ENCODE results near the gene PACSIN1.
A peak's percentile ranks its signal among the peaks of the same experiment; 100 is the strongest.

PACSIN1 gene

GRCh38 chr6:34565722-34566137 is 99.9 kb downstream of the PACSIN1 start:
- DNase-seq, result no peak

GRCh38 chr6:34566830-34567546 is 101.1 kb downstream of the PACSIN1 start:
- DNase-seq, result no peak

- DNase-seq, result no peak
Observed at GRCh38 chr6:34568341-34569201, 102.7 kb downstream of the PACSIN1 start.

GRCh38 chr6:34569361-34569973 is 103.6 kb downstream of the PACSIN1 start:
- DNase-seq, result no peak

- peak in 1 of 2 experiments; percentile 20 for DNase-seq
Observed at GRCh38 chr6:34570066-34570833, 104.4 kb downstream of the PACSIN1 start.

- DNase-seq, result no peak
Observed at GRCh38 chr6:34571388-34571787, 105.5 kb downstream of the PACSIN1 start.

- no peak for DNase-seq
Observed at GRCh38 chr6:34572021-34572420, 106.1 kb downstream of the PACSIN1 start.

- no peak for DNase-seq
Observed at GRCh38 chr6:34572585-34572984, 106.7 kb downstream of the PACSIN1 start.

- DNase-seq, result no peak
Observed at GRCh38 chr6:34573567-34574183, 107.8 kb downstream of the PACSIN1 start.

- no peak for DNase-seq
Observed at GRCh38 chr6:34574647-34575293, 108.9 kb downstream of the PACSIN1 start.

- no peak for DNase-seq
Observed at GRCh38 chr6:34575326-34575725, 109.5 kb downstream of the PACSIN1 start.

GRCh38 chr6:34576286-34576955 is 110.5 kb downstream of the PACSIN1 start:
- no peak for DNase-seq

- no peak for DNase-seq
Observed at GRCh38 chr6:34578445-34579262, 112.8 kb downstream of the PACSIN1 start.

- DNase-seq, result no peak
Observed at GRCh38 chr6:34580707-34581560, 115.1 kb downstream of the PACSIN1 start.

GRCh38 chr6:34581561-34581920 is 115.7 kb downstream of the PACSIN1 start:
- DNase-seq, result no peak

- DNase-seq, result no peak
Observed at GRCh38 chr6:34583461-34583860, 117.6 kb downstream of the PACSIN1 start.

- DNase-seq, result no peak
Observed at GRCh38 chr6:34583861-34584604, 118.2 kb downstream of the PACSIN1 start.

- no peak for DNase-seq
Observed at GRCh38 chr6:34584694-34585093, 118.8 kb downstream of the PACSIN1 start.

Data from SHP77 (cell line).